HG02970 (cell line): ENCODE measurements around the gene DOCK6.
"Not testable (repeated sequence)": the region's sequence is repeated elsewhere in the genome, so short reads cannot be mapped to it uniquely, and the experiment has no call there.

ENCODE experiments used
- ATAC-seq: cut with Tn5 transposase; IDR thresholded peaks from one replicate; pipeline ENCODE4 v1.9.1; 2021; ENCODE audit warnings: mild to moderate bottlenecking, moderate library complexity, moderate number of reproducible peaks; ENCODE audit not compliant: unreplicated experiment, low FRiP score

Gene DOCK6

GRCh38 chr19:11200931-11201330 is 61.4 kb downstream of the DOCK6 start:
- ATAC-seq: no peak

GRCh38 chr19:11200015-11200574 is 62.2 kb downstream of the DOCK6 start:
- no peak for ATAC-seq

- ATAC-seq: no peak
Observed at GRCh38 chr19:11199517-11199916, 62.8 kb downstream of the DOCK6 start.

GRCh38 chr19:11198769-11199424 is 63.4 kb downstream of the DOCK6 start:
- ATAC-seq: no peak

GRCh38 chr19:11198175-11198534 is 64.2 kb downstream of the DOCK6 start:
- no peak for ATAC-seq

- peak; percentile 62 for ATAC-seq
Observed at GRCh38 chr19:11197291-11198174, 64.8 kb downstream of the DOCK6 start, which contains the start of gene KANK2. Gene KANK2, minus strand, starts transcription at chr19:11197545. Its CDS starts 3,034 bp downstream, at chr19:11194511.

- no peak for ATAC-seq
Observed at GRCh38 chr19:11196406-11197287, 65.7 kb downstream of the DOCK6 start.

GRCh38 chr19:11195681-11196080 is 66.6 kb downstream of the DOCK6 start:
- ATAC-seq: no peak

GRCh38 chr19:11194656-11195558 is 67.4 kb downstream of the DOCK6 start:
- ATAC-seq: no peak

- no peak for ATAC-seq
Observed at GRCh38 chr19:11194173-11194572, 68.2 kb downstream of the DOCK6 start.

GRCh38 chr19:11192957-11193939 is 69.1 kb downstream of the DOCK6 start:
- no peak for ATAC-seq

- no peak for ATAC-seq
Observed at GRCh38 chr19:11191934-11192333, 70.4 kb downstream of the DOCK6 start.

- ATAC-seq: no peak
Observed at GRCh38 chr19:11191273-11191755, 71.0 kb downstream of the DOCK6 start.

- no peak for ATAC-seq
Observed at GRCh38 chr19:11190501-11190900, 71.8 kb downstream of the DOCK6 start.

- ATAC-seq: no peak
Observed at GRCh38 chr19:11187441-11187840, 74.9 kb downstream of the DOCK6 start.

GRCh38 chr19:11182994-11183393 is 79.3 kb downstream of the DOCK6 start:
- ATAC-seq: no peak

GRCh38 chr19:11181488-11181887 is 80.8 kb downstream of the DOCK6 start:
- ATAC-seq: no peak

GRCh38 chr19:11180975-11181374 is 81.3 kb downstream of the DOCK6 start:
- not testable (repeated sequence) for ATAC-seq
